ENCODE data around the gene TNS4.

DNA sequence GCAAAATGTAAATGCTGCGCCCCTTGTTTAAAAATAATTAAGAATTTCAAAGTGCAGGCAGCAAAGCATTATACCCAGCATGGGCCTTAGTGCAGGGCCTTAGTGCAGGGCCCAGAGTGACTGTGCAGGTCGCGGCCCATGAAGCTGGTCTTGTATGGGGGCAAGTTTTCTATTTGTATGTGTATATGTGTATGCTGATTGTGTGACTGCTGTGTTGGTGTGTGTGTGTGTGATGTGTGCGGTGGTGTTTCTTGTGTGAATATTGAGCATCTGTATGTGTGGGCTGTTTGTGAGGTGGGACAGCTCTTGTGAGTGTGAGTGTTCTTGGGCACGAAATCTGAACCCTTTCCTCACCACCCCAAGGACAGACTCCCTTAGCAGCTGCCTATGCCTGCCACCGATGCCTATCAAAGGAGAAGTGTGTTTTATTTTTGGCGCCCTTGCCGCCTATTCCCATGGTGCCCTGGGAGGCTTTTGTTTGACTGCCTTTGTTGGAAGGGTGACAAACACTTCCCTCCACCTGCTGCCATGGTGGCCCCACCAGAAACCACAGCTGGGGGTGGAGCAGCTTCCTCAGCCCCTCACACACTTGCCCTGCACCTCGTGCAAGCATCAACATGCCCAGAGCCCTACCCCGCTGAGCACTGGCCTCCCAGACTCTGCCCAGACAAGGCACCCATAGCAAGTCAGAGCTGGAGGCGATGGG lies 45.8 kb upstream of the TNS4 start:
- TF ChIP-seq, protein P1, sequence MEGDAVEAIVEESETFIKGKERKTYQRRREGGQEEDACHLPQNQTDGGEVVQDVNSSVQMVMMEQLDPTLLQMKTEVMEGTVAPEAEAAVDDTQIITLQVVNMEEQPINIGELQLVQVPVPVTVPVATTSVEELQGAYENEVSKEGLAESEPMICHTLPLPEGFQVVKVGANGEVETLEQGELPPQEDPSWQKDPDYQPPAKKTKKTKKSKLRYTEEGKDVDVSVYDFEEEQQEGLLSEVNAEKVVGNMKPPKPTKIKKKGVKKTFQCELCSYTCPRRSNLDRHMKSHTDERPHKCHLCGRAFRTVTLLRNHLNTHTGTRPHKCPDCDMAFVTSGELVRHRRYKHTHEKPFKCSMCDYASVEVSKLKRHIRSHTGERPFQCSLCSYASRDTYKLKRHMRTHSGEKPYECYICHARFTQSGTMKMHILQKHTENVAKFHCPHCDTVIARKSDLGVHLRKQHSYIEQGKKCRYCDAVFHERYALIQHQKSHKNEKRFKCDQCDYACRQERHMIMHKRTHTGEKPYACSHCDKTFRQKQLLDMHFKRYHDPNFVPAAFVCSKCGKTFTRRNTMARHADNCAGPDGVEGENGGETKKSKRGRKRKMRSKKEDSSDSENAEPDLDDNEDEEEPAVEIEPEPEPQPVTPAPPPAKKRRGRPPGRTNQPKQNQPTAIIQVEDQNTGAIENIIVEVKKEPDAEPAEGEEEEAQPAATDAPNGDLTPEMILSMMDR (IDR thresholded peaks at IDR 0.05; ENCODE audit: borderline replicate concordance, extremely low read depth, low read length, poor library complexity, severe bottlenecking) = no peak
- no peak for TF ChIP-seq EZH2 (IDR thresholded peaks at IDR 0.05; ENCODE audit: borderline replicate concordance, low read depth, low read length, severe bottlenecking)

Measured in DND-41 (cell line).